ENCODE data around the gene CDH20. TPM values are rescaled to one million over a fixed set of nuclear protein-coding genes. Genes with fewer than 3 reads are reported as not detected.

The CDH20 gene
- total RNA-seq, 1 experiment from 2014 or later: not detected

- H3K4me1 ChIP-seq (ENCODE audit: insufficient read depth, low read length): no peaks in the 10 kb centered on the region
- TF ChIP-seq, protein P1, sequence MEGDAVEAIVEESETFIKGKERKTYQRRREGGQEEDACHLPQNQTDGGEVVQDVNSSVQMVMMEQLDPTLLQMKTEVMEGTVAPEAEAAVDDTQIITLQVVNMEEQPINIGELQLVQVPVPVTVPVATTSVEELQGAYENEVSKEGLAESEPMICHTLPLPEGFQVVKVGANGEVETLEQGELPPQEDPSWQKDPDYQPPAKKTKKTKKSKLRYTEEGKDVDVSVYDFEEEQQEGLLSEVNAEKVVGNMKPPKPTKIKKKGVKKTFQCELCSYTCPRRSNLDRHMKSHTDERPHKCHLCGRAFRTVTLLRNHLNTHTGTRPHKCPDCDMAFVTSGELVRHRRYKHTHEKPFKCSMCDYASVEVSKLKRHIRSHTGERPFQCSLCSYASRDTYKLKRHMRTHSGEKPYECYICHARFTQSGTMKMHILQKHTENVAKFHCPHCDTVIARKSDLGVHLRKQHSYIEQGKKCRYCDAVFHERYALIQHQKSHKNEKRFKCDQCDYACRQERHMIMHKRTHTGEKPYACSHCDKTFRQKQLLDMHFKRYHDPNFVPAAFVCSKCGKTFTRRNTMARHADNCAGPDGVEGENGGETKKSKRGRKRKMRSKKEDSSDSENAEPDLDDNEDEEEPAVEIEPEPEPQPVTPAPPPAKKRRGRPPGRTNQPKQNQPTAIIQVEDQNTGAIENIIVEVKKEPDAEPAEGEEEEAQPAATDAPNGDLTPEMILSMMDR (conservative IDR thresholded peaks at IDR 0.05; ENCODE audit: low read depth, low read length): no peak
- TF ChIP-seq EZH2 (IDR thresholded peaks at IDR 0.05; ENCODE audit: low read length, unreplicated experiment): no peak
- no peak for TF ChIP-seq EZH2phosphoT487 (IDR thresholded peaks at IDR 0.05; ENCODE audit: borderline replicate concordance, low read length)
- CTCF ChIA-PET: no interaction called here
- H3K9me2 ChIP-seq (replicated peaks; ENCODE audit: low read length): no peaks in the 10 kb centered on the region
- no peaks in the 10 kb centered on the region for H3K36me3 ChIP-seq (ENCODE audit: low read depth, low read length)
- no peaks in the 10 kb centered on the region for H3K9me3 ChIP-seq (ENCODE audit: low read length)
- H3K27me3 ChIP-seq (ENCODE audit: low read length): peaks cover 10% of the 10 kb centered on the region; the same call in 1 of the 2 replicates
- H3K4me3 ChIP-seq (ENCODE audit: low read length): no peak overlapping the region
- no peaks in the 10 kb centered on the region for H3F3A ChIP-seq (ENCODE audit: low read length, unreplicated experiment)
- H4K20me1 ChIP-seq (ENCODE audit: low read length): no peaks in the 10 kb centered on the region
- no peaks in the 10 kb centered on the region for H3K79me2 ChIP-seq (ENCODE audit: low read length)
- BruUV-seq (replicated peaks): no TSS peak
- no peak overlapping the region for H2AFZ ChIP-seq (ENCODE audit: low read length)
- ATAC-seq (no peak), DNase-seq (no peak)
- POLR2A ChIA-PET (ENCODE audit: unreplicated experiment): no interaction called here
- no peak overlapping the region for H3K9ac ChIP-seq (ENCODE audit: low read length)
- no peak overlapping the region for H3K27ac ChIP-seq (ENCODE audit: low read length)
- no peak overlapping the region for H3K4me2 ChIP-seq (ENCODE audit: low read length)
- intact Hi-C loops (cut with micrococcal nuclease): no loop called here
Observed at GRCh38 chr18:61295153-61295552, 38.1 kb upstream of the CDH20 start.

DNA sequence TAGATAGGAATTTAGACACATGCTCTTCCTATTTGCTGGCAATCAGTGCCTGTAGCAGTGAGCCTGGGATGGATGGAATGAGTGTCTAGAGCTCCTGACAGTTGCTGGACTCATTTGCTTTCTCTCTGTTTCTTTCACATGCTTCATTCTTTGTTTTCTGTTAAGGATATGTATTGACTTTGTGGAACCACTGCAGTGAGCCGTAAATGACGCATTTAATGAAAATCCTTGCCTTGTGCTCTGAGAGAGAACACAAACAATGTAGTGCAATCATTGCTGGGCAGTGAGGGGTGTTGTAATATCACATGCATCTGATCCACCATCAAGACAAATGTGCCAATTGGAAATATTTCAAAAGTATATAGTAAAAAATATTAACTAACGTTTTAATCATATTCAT is 25.2 kb upstream of the CDH20 start:
- H3K36me3 ChIP-seq (ENCODE audit: low read depth, low read length): no peaks in the 10 kb centered on the region
- POLR2A ChIA-PET (ENCODE audit: unreplicated experiment): no interaction called here
- H3K27ac ChIP-seq (ENCODE audit: low read length): no peak overlapping the region
- intact Hi-C loops (cut with micrococcal nuclease): no loop called here
- TF ChIP-seq, protein P1 (conservative IDR thresholded peaks at IDR 0.05; ENCODE audit: low read depth, low read length): no peak
- TF ChIP-seq EZH2 (IDR thresholded peaks at IDR 0.05; ENCODE audit: low read length, unreplicated experiment): no peak
- H2AFZ ChIP-seq (ENCODE audit: low read length): no peak overlapping the region
- no TSS peak for BruUV-seq (replicated peaks)
- CTCF ChIA-PET: no interaction called here
- no peaks in the 10 kb centered on the region for H3K4me1 ChIP-seq (ENCODE audit: insufficient read depth, low read length)
- no peak for ATAC-seq
- H3K9ac ChIP-seq (ENCODE audit: low read length): no peak overlapping the region
- no peak overlapping the region for H3K4me3 ChIP-seq (ENCODE audit: low read length)
- no peaks in the 10 kb centered on the region for H4K20me1 ChIP-seq (ENCODE audit: low read length)
- no peaks in the 10 kb centered on the region for H3K9me2 ChIP-seq (replicated peaks; ENCODE audit: low read length)
- DNase-seq: no peak
- H3K9me3 ChIP-seq (ENCODE audit: low read length): no peaks in the 10 kb centered on the region
- H3F3A ChIP-seq (ENCODE audit: low read length, unreplicated experiment): no peaks in the 10 kb centered on the region
- 0 out of 2 replicates have a peak, but pooled peaks cover 6% of the 10 kb centered on the region for H3K27me3 ChIP-seq (ENCODE audit: low read length)
- no peaks in the 10 kb centered on the region for H3K79me2 ChIP-seq (ENCODE audit: low read length)
- no peak overlapping the region for H3K4me2 ChIP-seq (ENCODE audit: low read length)

GRCh38 chr18:61308795-61309393 is 24.3 kb upstream of the CDH20 start:
- no peaks in the 10 kb centered on the region for H3K4me1 ChIP-seq (ENCODE audit: insufficient read depth, low read length)
- ATAC-seq (no peak), DNase-seq (peak; percentile 5)
- H3K9ac ChIP-seq (ENCODE audit: low read length): no peak overlapping the region
- H3K9me3 ChIP-seq (ENCODE audit: low read length): no peaks in the 10 kb centered on the region
- no peaks in the 10 kb centered on the region for H3K9me2 ChIP-seq (replicated peaks; ENCODE audit: low read length)
- no peak overlapping the region for H3K4me2 ChIP-seq (ENCODE audit: low read length)
- H2AFZ ChIP-seq (ENCODE audit: low read length): no peak overlapping the region
- no TSS peak for BruUV-seq (replicated peaks)
- H3F3A ChIP-seq (ENCODE audit: low read length, unreplicated experiment): no peaks in the 10 kb centered on the region
- ChIA-PET CTCF (no interaction called here), POLR2A (ENCODE audit: unreplicated experiment) (no interaction called here)
- no peak overlapping the region for H3K27ac ChIP-seq (ENCODE audit: low read length)
- TF ChIP-seq, protein P1 (conservative IDR thresholded peaks at IDR 0.05; ENCODE audit: low read depth, low read length): no peak
- no peak for TF ChIP-seq EZH2phosphoT487 (IDR thresholded peaks at IDR 0.05; ENCODE audit: borderline replicate concordance, low read length)
- TF ChIP-seq EZH2 (IDR thresholded peaks at IDR 0.05; ENCODE audit: low read length, unreplicated experiment): no peak
- H4K20me1 ChIP-seq (ENCODE audit: low read length): no peaks in the 10 kb centered on the region
- no peaks in the 10 kb centered on the region for H3K79me2 ChIP-seq (ENCODE audit: low read length)
- H3K4me3 ChIP-seq (ENCODE audit: low read length): no peak overlapping the region
- H3K27me3 ChIP-seq (ENCODE audit: low read length): 0 out of 2 replicates have a peak, but pooled peaks cover 6% of the 10 kb centered on the region
- no peaks in the 10 kb centered on the region for H3K36me3 ChIP-seq (ENCODE audit: low read depth, low read length)
- intact Hi-C loops (cut with micrococcal nuclease): no loop called here
